IMR-90 (cell line): ENCODE data around the gene TMEM9. TPM values are rescaled to one million over a fixed set of nuclear protein-coding genes. Genes with fewer than 3 reads are reported as not detected.

Source experiments
- ATAC-seq: fragments of 200-7000 bp; cut with Tn5 transposase; 2 replicates; pipeline ENCODE4 v1.9.1; 2020; ENCODE audit warnings: low read depth, mild to moderate bottlenecking, moderate library complexity
- BruUV-seq: library from RNA; stranded (reverse); fragments of 400-500 nt; replicated peaks from 2 replicates; lab custom pipeline; 2021; lab: Mats Ljungman, UMichigan
- CTCF ChIA-PET: fragments of 300-600 bp; formaldehyde crosslinking; extraction: SDS; loops from one replicate; lab custom pipeline; 2021; ENCODE audit warnings: antibody characterized with exemption; lab: Yijun Ruan, JAX
- POLR2A ChIA-PET: fragments of 300-600 bp; sonication (Branson Sonifier 250); formaldehyde crosslinking; loops from one replicate; lab custom pipeline; 2022; ENCODE audit warnings: antibody characterized with exemption; ENCODE audit not compliant: unreplicated experiment; lab: Charles Lee
- DNase-seq: peaks from one replicate; pipeline ENCODE4 v3.0.0; 2013
- H2AFZ ChIP-seq: replicated peaks from 2 replicates; pipeline ENCODE3; 2013; ENCODE audit warnings: low read length, mild to moderate bottlenecking; ENCODE audit not compliant: poor library complexity
- H2AK5ac ChIP-seq: 2 replicates; pipeline ENCODE4 v1.6.1; 2013; ENCODE audit warnings: low read depth, low read length, inconsistent platforms
- H2AK9ac ChIP-seq: replicated peaks from 2 replicates; pipeline ENCODE3; 2013; ENCODE audit warnings: mild to moderate bottlenecking, low read depth, low read length, moderate library complexity; ENCODE audit not compliant: poor library complexity
- H2BK120ac ChIP-seq: 2 replicates; pipeline ENCODE4 v1.6.1; 2013; ENCODE audit warnings: low read depth, low read length, inconsistent platforms
- H2BK15ac ChIP-seq: 3 replicates; pipeline ENCODE4 v1.6.1; 2013; ENCODE audit warnings: low read depth, low read length, inconsistent platforms
- H2BK20ac ChIP-seq: 2 replicates; pipeline ENCODE4 v1.6.1; 2013; ENCODE audit warnings: low read depth, mild to moderate bottlenecking, inconsistent platforms, low read length, moderate library complexity
- H2BK5ac ChIP-seq: 2 replicates; pipeline ENCODE4 v1.6.1; 2013; ENCODE audit warnings: mild to moderate bottlenecking, low read depth, low read length, inconsistent platforms; ENCODE audit not compliant: poor library complexity, severe bottlenecking
- H3K14ac ChIP-seq: replicated peaks from 2 replicates; pipeline ENCODE4 v1.6.1; 2013; ENCODE audit warnings: low read depth, low read length, inconsistent platforms
- H3K18ac ChIP-seq: 2 replicates; pipeline ENCODE4 v1.6.1; 2013; ENCODE audit warnings: low read depth, low read length, control low read depth
- H3K23ac ChIP-seq: 2 replicates; pipeline ENCODE4 v1.6.1; 2013; ENCODE audit warnings: low read depth, low read length, inconsistent platforms
- H3K27ac ChIP-seq: 2 replicates; pipeline ENCODE4 v1.5.1; 2013; ENCODE audit warnings: mild to moderate bottlenecking, control low read depth, low read length; ENCODE audit not compliant: insufficient read depth
- H3K27me3 ChIP-seq: 2 replicates; pipeline ENCODE4 v1.6.1; 2013; ENCODE audit warnings: low read length; ENCODE audit not compliant: control insufficient read depth, insufficient read depth
- H3K36me3 ChIP-seq: 2 replicates; pipeline ENCODE4 v1.6.1; 2013; ENCODE audit warnings: low read length, mixed read lengths; ENCODE audit not compliant: control insufficient read depth, insufficient read depth
- H3K4ac ChIP-seq: 2 replicates; pipeline ENCODE4 v1.6.1; 2013; ENCODE audit warnings: low read depth, low read length, inconsistent platforms
- H3K4me1 ChIP-seq: 2 replicates; pipeline ENCODE4 v1.6.1; 2013; ENCODE audit warnings: low read length, mixed read lengths; ENCODE audit not compliant: control insufficient read depth, insufficient read depth
- H3K4me2 ChIP-seq: 2 replicates; pipeline ENCODE4 v1.6.1; 2013; ENCODE audit warnings: low read depth, mild to moderate bottlenecking, control low read depth, low read length, moderate library complexity
- H3K4me3 ChIP-seq: 2 replicates; pipeline ENCODE4 v1.5.1; 2013; ENCODE audit warnings: low read depth, mild to moderate bottlenecking, control low read depth, low read length, moderate library complexity; ENCODE audit not compliant: insufficient read depth
- H3K56ac ChIP-seq: 2 replicates; pipeline ENCODE4 v1.6.1; 2013; ENCODE audit warnings: low read length, inconsistent platforms; ENCODE audit not compliant: insufficient read depth; ENCODE audit errors: extremely low read depth
- H3K79me1 ChIP-seq, 2 experiments: 2 replicates each; pipeline ENCODE4 v1.6.1; 2013; ENCODE audit warnings: low read length in 2 of 2, inconsistent platforms in 1 of 2, low read depth in 1 of 2
- H3K9ac ChIP-seq: 2 replicates; pipeline ENCODE4 v1.6.1; 2013; ENCODE audit warnings: low read depth, low read length, control low read depth
- H3K9me1 ChIP-seq: 2 replicates; pipeline ENCODE4 v1.6.1; 2013; ENCODE audit warnings: low read length, inconsistent platforms; ENCODE audit not compliant: insufficient read depth
- H3K9me3 ChIP-seq: 2 replicates; pipeline ENCODE4 v1.6.1; 2013; ENCODE audit warnings: low read length; ENCODE audit not compliant: control insufficient read depth, insufficient read depth
- H4K20me1 ChIP-seq: 2 replicates; pipeline ENCODE4 v1.6.1; 2013; ENCODE audit warnings: low read length, inconsistent platforms; ENCODE audit not compliant: insufficient read depth
- H4K5ac ChIP-seq: 2 replicates; pipeline ENCODE4 v1.6.1; 2013; ENCODE audit warnings: mild to moderate bottlenecking, low read depth, low read length, control low read depth
- H4K8ac ChIP-seq, 2 experiments: 2 replicates each; pipeline ENCODE4 v1.6.1; 2013; ENCODE audit warnings: low read depth in 2 of 2, low read length in 2 of 2, control low read depth in 1 of 2, inconsistent platforms in 1 of 2
- H4K91ac ChIP-seq: 2 replicates; pipeline ENCODE4 v1.6.1; 2013; ENCODE audit warnings: low read depth, low read length, inconsistent platforms; ENCODE audit not compliant: insufficient read depth
- FOS ChIP-seq: fragments of 150-350 bp; IDR thresholded peaks from 2 replicates; pipeline ENCODE4 v1.6.1; 2016; ENCODE audit warnings: low read depth, low read length
- RFX5 ChIP-seq: IDR thresholded peaks from 2 replicates; pipeline ENCODE4 v1.8.0; 2012; ENCODE audit warnings: low read depth, mild to moderate bottlenecking, low read length, moderate library complexity
- SMC3 ChIP-seq: fragments of 150-350 bp; IDR thresholded peaks from 2 replicates; pipeline ENCODE4 v1.6.1; 2016; ENCODE audit warnings: low read depth, mild to moderate bottlenecking, antibody characterized with exemption, low read length, moderate library complexity
- WGBS, 2 experiments: methylation state at CpG; one replicate each; pipeline versions ENCODE4 v1.1.5 to v1.1.7; 2013; ENCODE audit warnings: missing lambda C conversion rate in 2 of 2; ENCODE audit not compliant: insufficient read length in 1 of 2; ENCODE audit errors: extremely low coverage in 2 of 2; 5-methylcytosine and 5-hydroxymethylcytosine counted together
- dilution Hi-C: fragments of 300-500 bp; cut with HindIII; formaldehyde crosslinking; loops from one replicate; pipeline ENCODE4 v1.14.3; 2018; ENCODE audit warnings: low sequenced_read_pairs; ENCODE audit not compliant: unreplicated experiment
- in situ Hi-C: fragments of 300-500 bp; cut with MboI; formaldehyde crosslinking; loops from 3 replicates; pipeline ENCODE4 v1.14.3; 2019; ENCODE audit warnings: low sequenced_read_pairs, inconsistent platforms, mixed read lengths
- intact Hi-C: fragments of 100-400 bp; cut with micrococcal nuclease; formaldehyde crosslinking; loops from 2 replicates; pipeline ENCODE4 v1.10.0; 2022
- polyA plus RNA-seq, 3 experiments: library from polyadenylated mRNA; depleted of rRNA; stranded (reverse); fragments of >200 nt; gene quantifications; 2 replicates each; pipeline ENCODE4 v1.2.3, GENCODE V29; 2012; ENCODE audit warnings: low replicate concordance in 1 of 3
- total RNA-seq: library from RNA; depleted of rRNA; stranded (reverse); fragments of >200 nt; gene quantifications from 2 replicates; pipeline ENCODE4 v1.2.3, GENCODE V29; 2012

Gene TMEM9
- total and polyA plus RNA-seq, 2 of the 4 experiments (the other 2 are of a cell fraction): 76.7 to 107 TPM

- ChIA-PET POLR2A (no interaction called here), CTCF (no interaction called here)
- H3K27me3 ChIP-seq: peaks cover 15% of the 10 kb centered on the region
- no peak overlapping the region for H3K4ac ChIP-seq
- H2BK120ac ChIP-seq: no peak overlapping the region
- DNase-seq: no peak
- no peak overlapping the region for H2BK5ac ChIP-seq
- no peaks in the 10 kb centered on the region for H3K79me1 ChIP-seq
- no CpG with 5 or more reads among the region's 2 CpGs for WGBS, 2 experiments
- H4K8ac ChIP-seq: no peak overlapping the region
- H4K5ac ChIP-seq: no peak overlapping the region
- in situ Hi-C loops: no loop called here
- H4K20me1 ChIP-seq: no peaks in the 10 kb centered on the region
- H3K9me3 ChIP-seq: peaks cover 7% of the 10 kb centered on the region
- H3K4me1 ChIP-seq: peaks cover 5% of the 10 kb centered on the region
- H3K9ac ChIP-seq: no peak overlapping the region
- no peak overlapping the region for H3K23ac ChIP-seq
- no peak overlapping the region for H2AFZ ChIP-seq
- no peaks in the 10 kb centered on the region for H3K36me3 ChIP-seq
- no peak overlapping the region for H2AK9ac ChIP-seq
- H2AK5ac ChIP-seq: no peak overlapping the region
- dilution Hi-C loops: no loop called here
- no peak overlapping the region for H3K18ac ChIP-seq
- no peak overlapping the region for H3K4me2 ChIP-seq
- TF ChIP-seq FOS (no peak), RFX5 (no peak), SMC3 (no peak)
- H3K14ac ChIP-seq: no peak overlapping the region
- H3K9me1 ChIP-seq: peaks cover 10% of the 10 kb centered on the region; the same call in 1 of the 2 replicates
- H2BK20ac ChIP-seq: no peak overlapping the region
- intact Hi-C loops: loop anchor here (10.0 kb wide), 1 partner anchor 97 kb away; no protein-coding TSS in a partner anchor
- ATAC-seq: no peak
- H4K91ac ChIP-seq: no peak overlapping the region
- BruUV-seq: no TSS peak
- H3K56ac ChIP-seq: no peak overlapping the region
- H3K27ac ChIP-seq: no peak overlapping the region
- H3K4me3 ChIP-seq: no peak overlapping the region
- H2BK15ac ChIP-seq: no peak overlapping the region
These were observed 27.5 kb upstream of the TMEM9 start for GRCh38 chr1:201181726-201182125.
